OCI-LY7 (cell line): ENCODE measurements around the gene CNOT6. TPM values are rescaled to one million over a fixed set of nuclear protein-coding genes. Genes with fewer than 3 reads are reported as not detected.

Experiments used
- BruUV-seq: library from RNA; stranded (reverse); fragments of 400-500 nt; replicated peaks from 2 replicates; lab custom pipeline; 2021; lab: Mats Ljungman, UMichigan
- CTCF ChIA-PET: fragments of 300-600 bp; sonication (Branson Sonifier 250); formaldehyde crosslinking; loops from one replicate; lab custom pipeline; 2022; ENCODE audit warnings: antibody characterized with exemption; ENCODE audit not compliant: unreplicated experiment; lab: Charles Lee
- POLR2A ChIA-PET: fragments of 300-600 bp; sonication (Branson Sonifier 250); formaldehyde crosslinking; loops from one replicate; lab custom pipeline; 2022; ENCODE audit warnings: antibody characterized with exemption; lab: Charles Lee
- DNase-seq: peaks from one replicate; pipeline ENCODE4 v3.0.0-alpha.2; 2015; ENCODE audit warnings: low spot score
- H2AFZ ChIP-seq: fragments of 200-600 bp; sonication (generic), shearing (Covaris generic); 2 replicates; pipeline ENCODE4 v1.6.1; 2014; ENCODE audit warnings: mild to moderate bottlenecking, antibody characterized with exemption, low read length, moderate library complexity
- H3K27ac ChIP-seq: fragments of 200-600 bp; sonication (generic); 2 replicates; pipeline ENCODE4 v1.5.1; 2014; ENCODE audit warnings: mixed run types, low read depth, mild to moderate bottlenecking, moderate library complexity, low read length, inconsistent platforms; ENCODE audit not compliant: poor library complexity, severe bottlenecking
- H3K36me3 ChIP-seq: fragments of 200-600 bp; sonication (generic); 2 replicates; pipeline ENCODE4 v1.6.1; 2014; ENCODE audit warnings: mild to moderate bottlenecking, antibody characterized with exemption, low read length, moderate library complexity, mixed read lengths; ENCODE audit not compliant: insufficient read depth
- H3K4me1 ChIP-seq: fragments of 200-600 bp; sonication (generic); 2 replicates; pipeline ENCODE4 v1.5.1; 2014; ENCODE audit warnings: mild to moderate bottlenecking, low read length; ENCODE audit not compliant: insufficient read depth, poor library complexity, severe bottlenecking
- H3K4me2 ChIP-seq: fragments of 200-600 bp; sonication (generic); 2 replicates; pipeline ENCODE4 v1.6.1; 2014; ENCODE audit warnings: mild to moderate bottlenecking, low read length
- H3K4me3 ChIP-seq: fragments of 200-600 bp; sonication (generic); 2 replicates; pipeline ENCODE4 v1.5.1; 2014; ENCODE audit warnings: mild to moderate bottlenecking, low read depth, low read length; ENCODE audit not compliant: poor library complexity, severe bottlenecking
- H3K79me2 ChIP-seq: fragments of 200-600 bp; sonication (generic); 2 replicates; pipeline ENCODE4 v1.6.1; 2016; ENCODE audit warnings: low read depth, mild to moderate bottlenecking, low read length, moderate library complexity, mixed read lengths; ENCODE audit not compliant: insufficient read depth
- H3K9me2 ChIP-seq: fragments of 200-600 bp; sonication (generic); 2 replicates; pipeline ENCODE4 v1.6.1; 2016; ENCODE audit warnings: mild to moderate bottlenecking, low read length, mixed read lengths; ENCODE audit not compliant: insufficient read depth
- H3K9me3 ChIP-seq: fragments of 200-600 bp; sonication (generic); 2 replicates; pipeline ENCODE4 v1.6.1; 2014; ENCODE audit warnings: mild to moderate bottlenecking, mixed run types, low read length, mixed read lengths
- H4K20me1 ChIP-seq: fragments of 200-600 bp; sonication (generic); 2 replicates; pipeline ENCODE4 v1.6.1; 2014; ENCODE audit warnings: mild to moderate bottlenecking, antibody characterized with exemption, low read length, moderate library complexity, mixed read lengths; ENCODE audit not compliant: insufficient read depth
- CTCF ChIP-seq: fragments of 200-600 bp; sonication (generic); conservative IDR thresholded peaks from 2 replicates; pipeline ENCODE4 v1.5.1; 2014; ENCODE audit warnings: mild to moderate bottlenecking, antibody characterized with exemption, low read length, moderate library complexity, mixed read lengths
- EZH2phosphoT487 ChIP-seq: fragments of 200-600 bp; sonication (generic); IDR thresholded peaks from 2 replicates; pipeline ENCODE4 v1.6.1; 2018; ENCODE audit warnings: low read depth, borderline replicate concordance, mild to moderate bottlenecking, mixed run types, antibody characterized with exemption, low read length, moderate library complexity, mixed read lengths
- intact Hi-C: fragments of 100-400 bp; cut with micrococcal nuclease; formaldehyde crosslinking; loops from one replicate; pipeline ENCODE4 v1.10.0; 2022; ENCODE audit not compliant: unreplicated experiment
- total RNA-seq, 2 experiments: library from RNA; depleted of rRNA in 1 of 2; stranded (reverse); fragments of >200 nt in 1 of 2; shearing (Covaris generic) in 1 of 2; gene quantifications; 2 replicates each; pipeline ENCODE4 v1.2.3, GENCODE V29; 2014 to 2022

Gene CNOT6
- total RNA-seq, 2 experiments from 2014 or later = 9.4 to 30.1 TPM

DNA sequence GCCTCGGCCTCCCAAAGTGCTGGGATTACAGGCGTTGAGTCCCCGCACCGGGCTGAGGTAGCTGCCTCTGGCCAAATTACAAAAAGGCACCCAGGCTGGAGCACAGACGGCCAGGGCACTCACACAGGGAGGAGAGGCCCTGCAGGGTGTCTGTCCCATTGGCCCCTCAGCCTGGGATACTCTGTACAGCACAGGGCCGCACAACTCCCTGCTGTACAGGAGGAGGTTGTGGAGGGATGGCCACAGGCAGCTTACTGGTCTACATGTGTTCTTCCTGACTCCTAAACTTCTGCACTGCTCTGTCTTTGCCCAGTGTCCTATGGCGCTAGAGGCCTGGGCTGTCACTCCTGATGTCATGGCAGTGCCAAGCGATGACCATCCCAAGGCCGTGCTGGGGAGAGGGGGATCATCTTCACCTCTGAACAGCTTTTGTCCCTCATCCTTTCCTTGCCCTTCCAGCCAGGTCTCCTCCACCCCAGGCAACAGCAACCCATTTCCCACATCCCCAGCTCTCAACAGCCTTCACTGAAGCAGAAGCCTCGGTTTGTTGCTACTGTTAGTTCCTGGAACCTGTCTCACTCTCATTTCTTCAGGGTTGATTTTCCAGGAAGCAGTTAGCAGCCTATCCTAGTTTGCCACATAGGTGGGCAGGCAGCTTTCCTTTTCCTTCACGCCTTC lies 1.8 kb upstream of the CNOT6 start:
- Histone ChIP-seq H3K9me3 (peaks cover 4% of the 10 kb centered on the region), H3K79me2 (peaks cover 26% of the 10 kb centered on the region), H3K9me2 (no peaks in the 10 kb centered on the region), H3K4me3 (no peak overlapping the region), H4K20me1 (peaks cover 12% of the 10 kb centered on the region; the same call in 1 of the 2 replicates), H2AFZ (no peak overlapping the region), H3K4me1 (peaks cover 14% of the 10 kb centered on the region), H3K4me2 (no peak overlapping the region), H3K27ac (no peak overlapping the region), H3K36me3 (peaks cover 16% of the 10 kb centered on the region)
- POLR2A ChIA-PET = interaction anchor here (0.7 kb wide), 1 partner anchor 107 kb away, joined by 4 read pairs; no protein-coding TSS in a partner anchor
- no peak for DNase-seq
- CTCF ChIA-PET = no interaction called here
- intact Hi-C loops = loop anchor here (10.0 kb wide), 1 partner anchor 668 kb away; the partner anchor contains the start of gene SQSTM1
- TF ChIP-seq CTCF (no peak), EZH2phosphoT487 (no peak)
- BruUV-seq = no TSS peak

DNA sequence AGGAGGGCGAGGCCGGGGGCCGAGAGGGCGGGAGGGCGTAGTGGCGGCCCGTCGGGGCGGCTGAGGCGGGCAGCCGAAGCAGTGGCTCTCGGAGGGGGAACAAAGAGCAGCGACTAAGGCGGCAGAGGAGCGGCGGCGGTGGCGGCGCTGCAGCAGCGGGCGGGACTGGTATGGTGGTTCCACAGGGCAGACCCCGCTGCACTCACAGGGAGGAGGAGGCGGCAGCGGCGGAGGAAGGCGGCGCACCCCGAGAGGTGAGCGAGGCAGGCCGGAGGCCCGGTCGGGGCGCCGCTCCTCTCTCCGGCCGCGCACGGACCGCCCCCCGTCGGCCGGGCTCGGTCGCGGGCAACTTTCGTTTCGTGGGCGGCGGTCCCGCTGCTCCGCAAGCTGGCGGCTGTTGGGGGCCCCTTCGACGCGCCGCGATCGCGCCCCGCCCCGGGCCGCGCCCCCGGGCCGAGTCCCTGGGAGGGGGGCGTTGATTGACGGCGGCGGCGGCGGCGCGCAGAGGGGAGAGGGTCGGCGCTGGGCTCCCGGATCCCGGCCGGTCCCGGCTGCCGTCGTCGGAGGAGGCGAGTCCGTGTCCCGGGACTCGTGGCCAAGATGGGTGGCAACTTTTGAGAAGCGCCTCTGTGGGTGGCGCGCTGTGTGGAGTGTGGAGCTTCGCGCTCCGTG lies 467 bp downstream of the CNOT6 start:
- Histone ChIP-seq H3K9me2 (no peaks in the 10 kb centered on the region), H4K20me1 (peaks cover 19% of the 10 kb centered on the region; the same call in 1 of the 2 replicates), H3K4me1 (peaks cover 14% of the 10 kb centered on the region), H3K4me3 (peak overlapping the region; percentile 87), H3K27ac (peak overlapping the region; percentile 66), H3K9me3 (peaks cover 4% of the 10 kb centered on the region), H2AFZ (peak overlapping the region; percentile 1; the same call in 1 of the 2 replicates), H3K4me2 (peak overlapping the region; percentile 86), H3K79me2 (peaks cover 45% of the 10 kb centered on the region), H3K36me3 (peaks cover 36% of the 10 kb centered on the region)
- BruUV-seq = no TSS peak
- intact Hi-C loops = loop anchor here (5.0 to 10.0 kb wide), 2 partner anchors 113 to 670 kb away; partner anchors contain the start of gene SQSTM1
- DNase-seq = peak; percentile 54
- TF ChIP-seq EZH2phosphoT487 = no peak
- TF ChIP-seq CTCF = 0 out of 2 replicates have a peak, but pooled peaks have one; percentile 10
- ChIA-PET CTCF (interaction anchor here (0.6 kb wide), 1 partner anchor 804 kb away, joined by 3 read pairs; no protein-coding TSS in a partner anchor), POLR2A (interaction anchor here (0.8 kb wide), 1 partner anchor 959 kb away, joined by 3 read pairs; no protein-coding TSS in a partner anchor)
